ENCODE results near the gene MSTO1. TPM values are rescaled to one million over a fixed set of nuclear protein-coding genes. Genes with fewer than 3 reads are reported as not detected.
A peak's percentile ranks its signal among the peaks of the same experiment; 100 is the strongest.
"Not testable (repeated sequence)": the region's sequence is repeated elsewhere in the genome, so short reads cannot be mapped to it uniquely, and the experiment has no call there.

Gene MSTO1
- total RNA-seq, 1 experiment from 2014 or later, result 61.7 TPM

- H3K9me3 Mint-ChIP-seq, result no peaks in the 10 kb centered on the region
- peaks cover 4% of the 10 kb centered on the region; the same call in 1 of the 2 replicates for H3K4me1 Mint-ChIP-seq
- CTCF ChIA-PET, result no interaction called here
These were observed 2.3 kb upstream of the MSTO1 start for GRCh38 chr1:155607708-155608107.

DNA sequence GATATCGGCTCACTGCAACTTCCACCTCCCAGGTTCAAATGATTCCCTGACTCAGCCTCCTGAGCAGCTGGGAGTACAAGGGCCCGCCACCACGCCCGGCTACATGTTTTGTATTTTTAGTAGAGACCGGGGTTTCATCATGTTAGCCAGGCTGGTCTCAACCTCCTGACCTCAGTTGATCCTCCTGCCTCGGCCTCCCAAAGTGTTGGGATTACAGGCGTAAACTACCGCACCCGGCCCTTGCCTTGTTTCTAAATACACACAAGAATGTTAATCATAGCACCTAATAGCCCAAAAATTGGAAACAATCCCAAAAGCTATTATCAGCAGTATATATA is 1.2 kb upstream of the MSTO1 start:
- Mint-ChIP-seq H3K36me3 (peaks cover 14% of the 10 kb centered on the region), H3K4me3 (peak overlapping the region; percentile 36), H3K27ac (no peak overlapping the region), H3K4me1 (peaks cover 4% of the 10 kb centered on the region; the same call in 1 of the 2 replicates), H3K9me3 (no peaks in the 10 kb centered on the region), H3K27me3 (ENCODE audit: low read depth) (no peaks in the 10 kb centered on the region)
- ATAC-seq (no peak), DNase-seq (ENCODE audit: low spot score) (no peak)
- TF ChIP-seq ZNF532 (CRISPR knock-in tag; IDR thresholded peaks at IDR 0.05; ENCODE audit: borderline replicate concordance), result no peak
- TF ChIP-seq NR3C1 (CRISPR knock-in tag; conservative IDR thresholded peaks at IDR 0.05; ENCODE audit: low read depth), result no peak
- no peak for TF ChIP-seq FOXK1 (CRISPR knock-in tag; IDR thresholded peaks at IDR 0.05)
- TF ChIP-seq SP1 (CRISPR knock-in tag; conservative IDR thresholded peaks at IDR 0.05), result no peak
- TF ChIP-seq PRRX2 (CRISPR knock-in tag; IDR thresholded peaks at IDR 0.05), result no peak
- no peak for TF ChIP-seq NR2C2 (CRISPR knock-in tag; IDR thresholded peaks at IDR 0.05)
- TF ChIP-seq ZNF423 (CRISPR knock-in tag; IDR thresholded peaks at IDR 0.05), result no peak
- ChIA-PET CTCF (no interaction called here), POLR2A (no interaction called here)

More at GRCh38 chr1:155607708-155608107, 2.3 kb upstream of the MSTO1 start:
- ATAC-seq, result no peak
- POLR2A ChIA-PET, result no interaction called here
- Mint-ChIP-seq H3K27ac (no peak overlapping the region), H3K36me3 (peaks cover 8% of the 10 kb centered on the region), H3K4me3 (no peak overlapping the region; the same call in 1 of the 2 replicates), H3K27me3 (ENCODE audit: low read depth) (no peaks in the 10 kb centered on the region)
- TF ChIP-seq USF2 (CRISPR knock-in tag; IDR thresholded peaks at IDR 0.05) (no peak), TP53 (CRISPR knock-in tag; IDR thresholded peaks at IDR 0.05) (no peak)
- TF ChIP-seq, protein P1, sequence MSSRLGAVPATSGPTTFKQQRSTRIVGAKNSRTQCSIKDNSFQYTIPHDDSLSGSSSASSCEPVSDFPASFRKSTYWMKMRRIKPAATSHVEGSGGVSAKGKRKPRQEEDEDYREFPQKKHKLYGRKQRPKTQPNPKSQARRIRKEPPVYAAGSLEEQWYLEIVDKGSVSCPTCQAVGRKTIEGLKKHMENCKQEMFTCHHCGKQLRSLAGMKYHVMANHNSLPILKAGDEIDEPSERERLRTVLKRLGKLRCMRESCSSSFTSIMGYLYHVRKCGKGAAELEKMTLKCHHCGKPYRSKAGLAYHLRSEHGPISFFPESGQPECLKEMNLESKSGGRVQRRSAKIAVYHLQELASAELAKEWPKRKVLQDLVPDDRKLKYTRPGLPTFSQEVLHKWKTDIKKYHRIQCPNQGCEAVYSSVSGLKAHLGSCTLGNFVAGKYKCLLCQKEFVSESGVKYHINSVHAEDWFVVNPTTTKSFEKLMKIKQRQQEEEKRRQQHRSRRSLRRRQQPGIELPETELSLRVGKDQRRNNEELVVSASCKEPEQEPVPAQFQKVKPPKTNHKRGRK (CRISPR knock-in tag; IDR thresholded peaks at IDR 0.05; ENCODE audit: borderline replicate concordance), result no peak
- TF ChIP-seq, protein P2, sequence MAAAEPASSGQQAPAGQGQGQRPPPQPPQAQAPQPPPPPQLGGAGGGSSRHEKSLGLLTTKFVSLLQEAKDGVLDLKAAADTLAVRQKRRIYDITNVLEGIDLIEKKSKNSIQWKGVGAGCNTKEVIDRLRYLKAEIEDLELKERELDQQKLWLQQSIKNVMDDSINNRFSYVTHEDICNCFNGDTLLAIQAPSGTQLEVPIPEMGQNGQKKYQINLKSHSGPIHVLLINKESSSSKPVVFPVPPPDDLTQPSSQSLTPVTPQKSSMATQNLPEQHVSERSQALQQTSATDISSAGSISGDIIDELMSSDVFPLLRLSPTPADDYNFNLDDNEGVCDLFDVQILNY (CRISPR knock-in tag; IDR thresholded peaks at IDR 0.05), result no peak
- DNase-seq (ENCODE audit: low spot score), result no peak

DNA sequence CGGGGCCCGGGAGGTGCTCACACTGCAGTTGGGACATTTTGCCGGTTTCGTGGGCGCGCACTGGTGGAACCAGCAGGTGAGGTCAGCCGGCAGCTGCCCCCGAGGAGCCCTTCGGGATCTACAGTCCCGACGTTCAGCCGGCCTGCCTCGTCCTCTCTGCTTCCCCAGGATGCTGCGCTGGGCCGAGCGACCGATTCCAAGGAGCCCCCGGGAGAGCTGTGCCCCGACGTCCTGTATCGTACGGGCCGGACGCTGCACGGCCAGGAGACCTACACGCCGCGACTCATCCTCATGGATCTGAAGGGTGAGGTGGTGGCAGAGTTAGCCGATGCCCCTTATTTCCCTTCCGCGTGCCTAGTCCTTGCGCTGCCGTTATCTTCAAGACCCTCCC is 234 bp downstream of the MSTO1 start:
- Mint-ChIP-seq H3K36me3 (peaks cover 18% of the 10 kb centered on the region), H3K4me3 (peak overlapping the region; percentile 86; the same call in 1 of the 2 replicates)
- H3K27me3 Mint-ChIP-seq (ENCODE audit: low read depth); H3K9me3 Mint-ChIP-seq; H3K4me1 Mint-ChIP-seq; POLR2A ChIA-PET; DNase-seq (ENCODE audit: low spot score); H3K27ac Mint-ChIP-seq: not testable (repeated sequence)
- CTCF ChIA-PET, result interaction anchor here (0.5 to 0.6 kb wide), 2 partner anchors 9 to 169 kb away, joined by 4 to 5 read pairs; no protein-coding TSS in a partner anchor
- ATAC-seq, result peak; percentile 56

DNA sequence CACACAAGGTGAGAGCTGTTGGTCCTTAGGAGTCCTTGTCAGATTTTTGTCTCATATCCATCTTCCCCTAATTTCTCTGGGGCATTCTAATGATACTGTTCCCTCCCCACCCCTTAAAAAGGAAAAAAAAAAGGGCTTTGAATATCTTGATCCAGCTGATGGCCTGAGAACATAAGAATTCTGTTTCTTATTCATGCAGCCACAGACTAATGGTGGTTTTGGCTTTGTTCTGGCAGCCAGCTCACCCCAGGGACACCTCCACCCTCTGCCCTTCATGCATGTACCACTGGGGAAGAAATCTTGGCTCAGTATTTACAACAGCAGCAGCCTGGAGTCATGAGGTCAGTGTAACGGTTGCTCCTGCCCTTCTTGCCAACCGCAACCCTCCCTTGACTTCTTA is 3.2 kb downstream of the MSTO1 start:
- CTCF ChIA-PET; H3K27me3 Mint-ChIP-seq (ENCODE audit: low read depth); H3K4me1 Mint-ChIP-seq; H3K4me3 Mint-ChIP-seq; H3K9me3 Mint-ChIP-seq; ATAC-seq; DNase-seq (ENCODE audit: low spot score); H3K27ac Mint-ChIP-seq; POLR2A ChIA-PET: not testable (repeated sequence)
- H3K36me3 Mint-ChIP-seq, result peaks cover 18% of the 10 kb centered on the region

Measured in WTC11 (cell line).